GM19328 (cell line): ENCODE results near the gene BCKDHB.

ENCODE experiments used
- ATAC-seq: cut with Tn5 transposase; IDR thresholded peaks from one replicate; pipeline ENCODE4 v1.9.1; 2021; ENCODE audit warnings: mild to moderate bottlenecking, moderate library complexity; ENCODE audit not compliant: unreplicated experiment

Gene BCKDHB

DNA sequence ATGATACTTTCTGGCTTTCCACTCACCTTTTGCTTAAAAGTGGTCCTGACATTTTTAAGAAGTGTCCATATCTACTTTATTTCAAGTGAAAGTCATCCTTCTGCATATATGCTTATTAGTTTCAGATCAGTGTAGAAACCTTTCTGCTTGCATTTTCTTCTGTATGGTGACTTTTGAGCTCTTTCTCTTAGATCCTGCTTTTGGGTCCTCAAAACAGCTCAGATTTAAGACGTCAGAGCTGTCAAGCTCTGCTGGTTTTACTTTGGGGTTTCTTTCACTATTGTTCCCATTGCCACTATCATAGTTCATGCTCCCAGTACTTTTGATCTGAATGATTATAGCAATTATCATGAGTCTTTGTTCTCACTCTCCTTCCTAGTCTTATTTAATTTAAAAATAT, 41.7 kb downstream of the BCKDHB start:
- ATAC-seq, result no peak

DNA sequence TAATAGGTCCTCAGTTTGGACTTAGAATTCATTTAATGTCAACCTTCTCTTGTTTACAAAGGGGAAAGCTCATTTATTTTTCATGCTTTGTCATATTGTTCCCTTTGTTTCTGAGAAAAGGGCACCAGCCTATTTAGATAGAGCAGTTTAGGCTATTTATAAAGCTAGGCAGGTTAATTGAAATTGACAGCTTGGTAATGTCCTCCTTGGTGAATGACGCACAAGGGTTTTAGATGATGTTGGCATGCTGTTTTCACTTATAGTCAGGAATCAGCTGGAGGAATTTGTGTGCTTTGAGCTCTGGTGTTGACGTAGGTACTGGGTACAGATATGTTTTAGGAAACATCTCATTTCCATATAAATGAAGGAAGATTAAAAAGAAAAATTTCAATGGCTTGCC, 45.2 kb downstream of the BCKDHB start:
- no peak for ATAC-seq

DNA sequence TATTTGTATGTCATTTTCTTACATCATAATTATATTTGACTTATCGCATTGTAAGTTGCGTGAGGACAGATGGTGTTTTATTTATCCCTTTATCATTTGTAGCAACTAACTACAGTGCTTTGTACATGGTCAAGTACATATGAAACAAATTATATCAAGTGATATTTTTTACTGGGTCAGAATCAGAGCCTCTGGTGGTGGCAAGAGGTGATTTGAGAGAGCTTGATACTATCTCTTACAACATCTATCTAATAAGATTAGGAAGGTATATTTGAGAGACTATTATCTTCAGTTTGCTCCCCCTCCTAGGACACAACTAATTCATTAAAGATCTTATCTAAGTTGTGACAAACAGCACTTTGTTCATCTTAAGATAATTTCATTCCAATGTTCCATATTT, 47.7 kb downstream of the BCKDHB start:
- no peak for ATAC-seq

DNA sequence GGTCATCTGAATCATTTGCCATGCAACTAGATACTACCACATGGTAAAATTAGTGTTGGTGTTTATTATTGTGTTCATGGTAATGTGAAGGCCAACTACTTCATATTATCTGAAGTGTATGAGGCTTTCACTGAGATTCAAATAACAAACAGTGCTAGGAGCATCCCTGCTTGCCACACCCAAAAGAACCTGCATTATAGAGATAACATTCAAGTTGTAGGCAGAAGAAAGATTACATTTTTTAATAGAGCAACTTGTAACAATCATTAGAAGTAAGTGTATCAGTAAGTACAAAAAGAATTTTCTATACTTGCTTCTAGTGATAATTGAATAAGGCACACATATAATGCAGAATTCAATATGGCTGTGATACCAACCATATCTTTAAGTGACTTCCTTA, 49.8 kb downstream of the BCKDHB start:
- ATAC-seq, result no peak

DNA sequence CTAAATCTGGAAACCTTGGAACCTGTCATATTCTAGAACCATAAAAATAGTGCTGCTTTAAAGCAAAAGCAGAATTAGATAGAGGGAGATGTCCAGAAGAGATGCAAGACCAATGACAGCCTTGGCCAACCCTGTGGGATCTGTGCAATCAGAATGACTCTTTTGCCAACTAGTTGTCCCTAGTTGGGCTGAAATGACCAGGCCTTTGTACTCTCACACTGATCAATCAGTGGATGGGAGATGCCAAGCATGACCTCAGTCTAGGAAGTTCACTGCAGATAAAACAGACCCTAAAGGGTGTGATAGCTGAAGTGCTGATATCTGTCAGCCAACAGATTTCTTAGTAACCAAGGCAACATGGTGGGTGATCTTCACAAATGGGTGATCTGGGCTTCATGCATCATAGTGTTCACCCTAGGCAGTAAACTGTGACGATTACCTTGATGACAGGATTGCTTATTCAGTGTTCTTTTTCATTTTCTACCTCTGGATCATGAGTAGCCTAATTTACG, 52.1 kb downstream of the BCKDHB start:
- no peak for ATAC-seq

DNA sequence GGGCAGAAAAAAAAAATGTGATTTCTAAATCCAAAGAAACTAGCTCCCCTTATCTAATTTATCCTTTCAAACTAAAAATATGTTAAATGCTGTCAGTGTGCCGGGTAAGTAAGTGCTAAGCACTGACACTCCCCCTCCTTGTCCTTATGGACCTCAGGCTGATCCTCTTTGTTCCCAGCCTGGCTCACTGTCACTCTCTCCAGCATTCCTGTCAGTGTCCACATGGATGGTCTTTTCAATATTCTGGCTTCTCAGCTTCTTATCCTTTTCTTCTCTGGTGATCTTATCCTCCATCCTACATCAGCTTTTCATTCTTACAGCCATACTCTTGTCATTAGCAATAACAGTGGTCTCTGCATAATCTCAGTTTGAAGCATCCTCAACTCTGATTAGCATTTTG, 55.0 kb downstream of the BCKDHB start:
- no peak for ATAC-seq

DNA sequence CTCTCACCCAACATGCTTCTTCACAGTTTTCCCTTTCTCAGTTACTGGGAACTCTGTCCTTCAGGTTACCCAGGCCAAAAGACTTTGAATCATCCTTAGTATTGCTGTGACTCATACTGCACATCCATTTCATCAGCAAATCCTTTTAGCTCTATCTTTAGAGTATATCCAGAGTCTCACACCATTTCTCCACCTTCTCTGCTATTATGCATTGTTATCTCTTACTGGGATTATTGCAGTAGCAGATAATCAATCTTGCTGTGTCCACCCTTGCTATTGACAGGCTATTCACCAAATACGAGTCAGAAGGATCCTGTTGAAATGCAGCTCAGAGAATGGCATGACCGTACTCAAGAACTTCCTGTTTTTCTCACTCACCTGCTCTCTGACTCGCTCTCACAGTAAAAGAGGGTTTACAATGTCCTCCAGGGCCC, 57.3 kb downstream of the BCKDHB start:
- peak; percentile 79 for ATAC-seq

DNA sequence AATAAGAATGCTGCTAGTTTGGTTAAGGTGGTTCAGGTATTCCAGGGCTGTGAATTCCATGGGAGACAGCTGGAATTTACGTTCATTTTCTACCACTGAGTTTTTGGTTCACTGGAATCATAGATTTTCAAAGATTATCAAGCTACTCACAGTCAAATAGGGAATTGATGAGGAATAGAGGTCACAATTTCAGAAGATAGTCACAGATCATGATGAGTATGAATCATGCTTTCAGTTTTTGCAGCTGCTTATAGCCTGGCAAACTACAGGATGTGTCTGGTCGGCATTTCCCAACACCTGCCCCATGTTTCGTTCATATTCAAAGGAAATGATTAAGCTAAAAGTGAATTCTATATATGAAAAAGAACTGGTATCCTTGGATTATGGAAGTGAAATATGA, 58.7 kb downstream of the BCKDHB start:
- ATAC-seq, result peak; percentile 67

DNA sequence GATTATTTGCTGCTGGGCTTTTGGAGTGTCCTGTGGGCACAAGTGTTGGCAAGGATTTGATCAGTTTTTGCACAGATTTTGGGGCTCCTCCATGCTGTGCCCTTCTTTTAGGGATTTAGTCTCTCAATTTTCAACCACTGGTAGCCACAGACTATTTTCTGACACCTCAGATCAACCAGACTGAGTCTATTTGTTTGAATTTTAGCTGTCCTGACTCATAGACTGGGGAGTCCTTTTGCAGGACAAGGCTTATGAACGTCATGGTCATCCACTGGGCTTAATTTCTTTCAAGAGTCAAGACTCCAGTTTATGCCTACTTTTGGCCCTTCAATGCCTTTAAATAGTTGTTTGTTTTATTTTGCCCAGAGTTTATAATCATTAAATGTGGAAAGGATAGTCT, 59.3 kb downstream of the BCKDHB start:
- ATAC-seq, result no peak

DNA sequence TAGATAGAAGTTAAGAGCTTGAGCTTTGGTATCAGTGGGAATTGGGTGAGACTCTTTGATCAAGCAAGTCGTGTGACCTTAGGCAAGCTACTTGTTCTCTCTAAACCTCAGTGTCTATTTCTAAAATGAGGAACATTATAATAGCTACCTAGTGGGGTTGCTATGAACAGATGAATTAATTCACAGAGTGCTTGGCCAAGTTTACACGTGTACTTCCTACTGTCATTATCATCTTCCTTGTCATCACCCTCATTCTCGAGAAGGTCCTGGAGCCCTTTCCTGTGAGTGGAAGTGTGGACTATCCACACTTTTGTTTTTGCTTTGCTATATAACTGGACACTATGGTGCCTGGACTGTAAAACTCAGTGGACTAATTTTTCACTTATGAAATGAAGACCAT, 64.0 kb downstream of the BCKDHB start:
- ATAC-seq, result no peak

DNA sequence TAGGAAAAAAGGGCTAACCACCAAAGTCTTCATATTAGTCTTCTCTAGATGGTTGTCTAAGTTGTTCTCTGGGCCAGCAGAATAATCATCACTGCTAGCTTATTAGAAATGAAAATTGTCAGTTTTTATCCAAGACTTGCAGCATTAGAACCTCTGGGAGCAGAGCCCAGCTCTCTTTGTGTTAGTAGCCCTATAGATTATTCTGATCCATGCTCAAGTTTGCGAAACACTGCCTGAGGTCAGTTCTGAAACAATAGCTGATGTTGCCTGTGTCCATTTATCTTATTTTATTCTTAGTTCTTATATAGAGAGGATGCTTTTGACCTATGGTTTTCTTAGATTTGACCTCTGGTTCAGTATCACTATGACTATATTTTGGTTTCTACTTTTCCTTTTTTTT, 66.9 kb downstream of the BCKDHB start:
- no peak for ATAC-seq

DNA sequence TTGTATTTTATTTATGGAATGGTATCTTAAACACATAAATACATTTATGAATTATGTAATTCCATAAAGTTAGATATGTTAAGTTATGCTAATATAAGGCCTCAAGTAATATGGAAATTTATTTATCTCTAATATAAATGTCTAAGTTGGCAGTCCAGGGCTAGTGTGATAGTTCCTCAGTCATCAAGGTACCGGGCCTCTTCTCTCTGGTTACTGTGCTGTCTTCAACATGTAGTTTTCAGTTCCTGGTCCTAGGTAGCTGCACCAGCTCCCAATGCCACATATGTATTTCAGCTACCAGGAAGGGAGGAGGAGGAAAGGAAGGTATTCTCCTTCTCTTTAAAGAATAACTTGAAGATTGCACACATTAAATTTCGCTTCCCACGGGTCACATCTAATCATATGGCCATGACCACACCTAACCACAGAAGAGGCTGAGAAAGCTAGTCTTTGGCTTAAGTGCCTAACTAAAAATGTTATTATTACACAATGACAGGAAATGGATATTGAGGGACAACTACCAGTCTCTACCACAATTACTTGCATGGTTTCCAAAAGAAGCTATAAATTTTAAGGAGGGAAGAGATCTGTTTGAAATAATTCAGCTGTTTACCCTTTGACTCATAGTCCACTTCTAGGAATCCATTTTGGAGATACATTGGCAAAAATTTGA, 68.6 kb downstream of the BCKDHB start:
- ATAC-seq, result no peak

DNA sequence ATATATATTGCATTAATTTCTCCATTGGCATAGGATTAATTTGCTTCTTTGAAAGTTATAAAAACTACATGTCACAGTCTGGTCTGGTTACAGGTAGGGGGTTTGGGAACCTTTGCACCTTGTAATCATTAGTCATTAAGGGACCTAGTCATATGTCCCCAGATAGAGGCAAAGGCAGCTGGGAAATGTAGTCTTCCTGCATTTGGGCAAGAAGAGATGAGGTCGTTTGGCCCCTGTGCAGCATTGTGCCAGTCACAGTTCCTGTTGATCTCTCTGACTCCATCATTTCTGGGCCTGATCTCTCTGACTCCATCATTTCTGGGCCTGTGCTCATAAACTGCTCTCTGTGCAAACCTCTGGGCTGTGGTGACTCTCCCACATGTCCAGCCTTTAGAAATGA, 73.2 kb downstream of the BCKDHB start:
- ATAC-seq, result no peak

DNA sequence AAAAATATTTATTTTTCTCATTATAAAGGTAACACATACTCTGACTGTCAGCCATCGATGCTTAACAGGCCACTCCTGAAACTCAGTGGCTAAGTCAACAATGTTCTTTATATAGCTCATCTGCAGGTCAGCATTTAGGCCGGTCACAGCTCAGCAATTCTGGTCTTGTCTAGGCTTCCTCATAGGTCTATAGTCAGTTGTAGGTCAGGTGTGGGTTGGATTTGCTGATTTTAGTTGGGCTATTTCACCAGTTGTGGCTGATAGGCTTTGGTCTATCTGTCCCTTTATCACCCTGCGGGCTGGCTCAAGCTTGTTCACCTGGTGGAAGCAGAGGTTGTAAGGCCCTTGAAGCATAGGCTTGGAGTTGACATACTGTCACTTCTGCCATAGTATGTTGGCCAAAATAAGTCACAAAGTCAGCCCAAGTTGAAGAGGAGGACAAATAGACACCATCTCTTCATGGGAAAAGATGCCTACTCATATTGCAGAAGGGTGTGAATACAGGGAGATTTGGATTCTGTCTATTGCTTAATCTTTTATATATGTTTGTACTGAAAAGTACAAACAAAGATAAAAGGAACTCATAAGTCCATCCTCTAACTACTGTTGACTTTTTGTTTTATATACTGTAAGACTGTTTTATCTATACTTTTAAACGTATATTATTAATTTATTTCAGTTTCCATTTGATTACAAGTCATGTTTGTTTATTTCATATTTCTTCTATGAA, 75.0 kb downstream of the BCKDHB start:
- no peak for ATAC-seq

DNA sequence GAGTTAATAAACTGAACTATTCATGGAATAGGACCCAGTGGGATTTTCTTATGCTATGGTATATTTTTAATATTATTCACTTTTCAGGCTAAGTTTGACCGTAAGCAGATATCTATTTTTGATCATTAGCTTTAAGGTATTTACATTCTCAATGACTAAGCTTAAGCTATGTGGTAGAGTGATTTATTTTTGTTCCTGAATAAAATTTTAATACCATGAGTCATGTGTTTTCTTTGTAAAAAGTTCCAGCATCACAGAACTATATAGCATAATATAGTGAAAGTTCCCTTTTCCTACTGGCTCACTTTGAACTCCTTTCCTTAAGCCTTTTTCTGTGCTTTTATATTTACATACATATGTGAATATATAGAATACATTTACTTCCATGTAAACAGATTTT, 75.8 kb downstream of the BCKDHB start:
- no peak for ATAC-seq

DNA sequence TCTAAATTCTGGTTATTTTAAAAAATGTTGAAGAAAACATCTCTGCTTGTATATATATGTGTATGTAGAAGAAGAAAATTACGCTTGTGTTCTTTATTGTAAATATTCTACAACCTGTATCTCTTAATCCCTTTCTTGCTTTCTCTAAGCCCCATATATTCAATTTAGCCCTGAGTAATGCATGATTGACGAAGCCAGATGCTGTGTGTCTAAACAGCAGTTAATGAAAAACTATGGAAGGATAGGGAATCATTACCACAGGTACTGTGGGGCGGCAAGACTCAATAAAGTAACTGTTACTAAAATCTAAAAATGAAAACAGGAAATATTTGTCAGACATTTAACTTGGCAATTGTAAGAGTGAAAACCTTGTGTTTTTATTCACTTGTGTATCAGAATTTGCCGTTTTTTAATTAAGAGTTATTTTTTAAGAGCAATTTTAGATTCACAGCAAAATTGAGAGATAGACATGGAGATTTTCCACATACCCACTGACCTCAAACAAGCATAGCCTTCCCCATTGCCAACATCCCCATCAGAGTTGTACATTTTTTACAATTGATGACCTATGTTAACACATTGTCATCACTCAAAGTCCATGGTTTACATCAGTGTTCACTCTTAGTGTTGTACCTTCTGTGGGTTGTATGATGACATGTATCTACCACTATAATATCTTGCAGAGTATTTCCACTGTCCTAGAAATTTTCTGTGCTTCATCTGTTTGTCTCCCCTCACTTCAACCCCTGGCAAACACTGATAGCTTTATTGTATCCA, 76.7 kb downstream of the BCKDHB start:
- no peak for ATAC-seq

DNA sequence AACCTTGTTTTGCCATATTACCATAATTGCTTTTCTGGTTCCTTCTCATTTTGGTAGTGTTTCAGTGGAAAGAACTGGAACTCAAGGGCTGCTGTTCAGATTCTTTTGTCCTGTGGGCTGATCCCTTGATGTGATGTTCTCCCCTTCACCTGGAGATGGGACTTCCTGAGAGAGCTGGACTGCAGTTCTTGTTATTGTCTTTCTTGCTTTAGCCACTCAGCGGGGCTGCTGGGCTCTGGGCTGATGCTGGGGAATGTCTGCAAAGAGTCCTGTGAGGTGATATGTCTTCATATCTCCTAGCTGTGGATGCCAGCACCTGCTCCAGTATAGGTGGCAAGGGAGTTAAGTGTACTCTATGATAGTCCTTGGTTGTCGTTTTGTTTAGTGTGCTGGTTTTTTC, 79.0 kb downstream of the BCKDHB start:
- ATAC-seq, result no peak

DNA sequence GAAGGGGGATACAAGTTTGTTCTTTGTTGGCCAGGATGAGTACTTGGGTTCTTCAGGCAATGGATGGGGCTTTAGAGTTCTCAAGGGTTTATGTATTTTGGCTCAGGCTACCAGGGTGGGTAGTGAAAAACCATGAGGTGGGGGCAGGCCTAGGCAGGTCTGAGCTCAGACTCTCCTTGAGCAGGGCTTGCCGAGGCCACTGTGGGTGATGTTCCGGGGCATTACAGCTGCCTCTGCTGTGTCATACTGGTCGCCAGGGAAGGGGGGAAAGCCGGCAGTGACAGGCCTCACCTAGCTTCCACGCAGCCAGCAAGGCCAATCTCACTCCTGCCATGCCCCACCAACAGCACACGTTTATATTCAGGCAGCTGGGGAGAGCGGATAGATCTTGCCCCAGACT, 79.6 kb downstream of the BCKDHB start:
- ATAC-seq, result no peak

DNA sequence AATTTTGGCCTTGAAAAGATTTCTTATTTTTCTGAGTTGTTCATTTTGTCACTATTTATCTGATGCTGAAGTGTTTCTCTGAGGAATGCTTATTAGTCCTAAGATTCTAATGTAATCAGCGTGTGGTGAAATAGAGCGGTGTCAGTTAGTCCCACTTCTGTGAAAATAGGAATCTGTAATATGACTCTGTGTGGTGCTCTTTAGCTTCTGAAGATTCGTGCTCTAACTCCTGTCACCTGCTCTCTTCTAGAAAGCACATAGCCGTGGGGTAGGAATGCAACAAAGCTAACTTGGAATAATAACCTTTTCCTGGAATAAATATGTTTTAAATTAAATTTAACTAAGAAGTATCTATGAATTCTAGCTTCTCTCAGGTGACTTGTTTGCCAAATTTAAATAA, 90.4 kb downstream of the BCKDHB start:
- ATAC-seq, result no peak

DNA sequence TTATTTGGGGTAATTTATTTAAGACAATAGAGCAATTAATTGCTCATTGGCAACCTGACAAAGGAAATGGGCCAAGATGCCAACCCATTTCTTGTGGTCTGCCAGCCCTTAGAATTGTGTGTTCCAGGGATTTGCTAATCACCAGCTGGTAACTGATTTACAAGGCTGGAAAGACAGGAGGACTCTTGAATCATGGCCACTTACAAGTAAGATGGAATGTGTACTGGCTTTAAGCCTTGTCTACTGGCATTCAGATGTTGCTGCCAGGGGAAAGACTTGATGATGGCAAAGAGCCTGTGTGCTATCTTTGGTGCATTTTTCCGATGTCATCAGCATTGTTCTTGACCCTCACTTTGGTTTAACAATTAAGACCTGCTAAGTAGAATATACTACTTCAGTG, 91.0 kb downstream of the BCKDHB start:
- ATAC-seq, result no peak

DNA sequence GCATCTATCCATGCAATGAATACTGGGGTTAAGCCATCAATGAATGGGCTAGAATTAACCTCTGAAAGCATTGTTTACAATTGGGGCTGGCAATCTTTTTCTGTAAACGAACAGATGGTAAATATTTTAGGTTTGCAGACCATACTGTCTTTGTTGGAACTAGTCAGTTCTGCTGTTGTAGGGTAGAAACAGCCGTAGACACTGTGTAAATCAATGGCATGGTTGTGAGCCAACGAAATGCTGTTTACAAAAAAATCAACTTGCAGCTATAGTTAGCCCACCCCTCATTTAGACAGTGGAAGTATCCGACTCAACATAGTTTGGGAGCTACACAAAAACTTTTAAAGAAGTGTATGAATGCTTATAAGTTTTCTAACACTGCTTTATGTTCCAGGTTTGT, 91.5 kb downstream of the BCKDHB start:
- no peak for ATAC-seq

DNA sequence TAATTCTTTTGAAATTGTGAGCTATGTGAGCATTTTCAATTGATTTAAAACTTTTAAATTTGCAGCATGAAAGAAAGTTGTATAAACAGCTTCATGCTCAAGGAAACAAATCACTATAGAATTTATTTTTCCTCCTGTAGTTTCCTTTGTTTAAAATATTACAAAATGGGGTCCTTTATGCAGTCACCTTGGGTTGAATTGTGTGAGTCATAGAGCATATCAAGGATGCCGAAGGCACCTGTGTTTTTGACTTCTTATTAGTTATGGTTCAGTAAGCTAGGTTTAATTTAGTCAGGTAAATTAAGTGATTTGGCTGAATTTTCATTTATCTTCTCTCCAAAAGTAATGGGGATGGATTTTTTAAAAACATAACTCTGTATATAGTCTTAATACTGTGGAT, 96.8 kb downstream of the BCKDHB start:
- ATAC-seq, result no peak
